B cell (primary cell): ENCODE measurements around the gene CCNB3.

Experiments
- CTCF ChIP-seq: fragments of 200-600 bp; IDR thresholded peaks from one replicate; pipeline ENCODE4 v1.8.0; 2022; ENCODE audit warnings: antibody characterized with exemption, mild to moderate bottlenecking
- EZH2 ChIP-seq: IDR thresholded peaks from 2 replicates; pipeline ENCODE4 v1.6.1; 2012; ENCODE audit warnings: borderline replicate concordance, low read depth, mild to moderate bottlenecking, moderate library complexity, low read length; ENCODE audit not compliant: insufficient read depth, poor library complexity, severe bottlenecking

- no peak for TF ChIP-seq CTCF
- no peak for TF ChIP-seq EZH2
Observed at GRCh38 chrX:50393902-50394301, 189.3 kb downstream of the CCNB3 start.
